ENCODE measurements around the gene CCZ1B.
"Not testable (repeated sequence)": the region's sequence is repeated elsewhere in the genome, so short reads cannot be mapped to it uniquely, and the experiment has no call there.

DNA sequence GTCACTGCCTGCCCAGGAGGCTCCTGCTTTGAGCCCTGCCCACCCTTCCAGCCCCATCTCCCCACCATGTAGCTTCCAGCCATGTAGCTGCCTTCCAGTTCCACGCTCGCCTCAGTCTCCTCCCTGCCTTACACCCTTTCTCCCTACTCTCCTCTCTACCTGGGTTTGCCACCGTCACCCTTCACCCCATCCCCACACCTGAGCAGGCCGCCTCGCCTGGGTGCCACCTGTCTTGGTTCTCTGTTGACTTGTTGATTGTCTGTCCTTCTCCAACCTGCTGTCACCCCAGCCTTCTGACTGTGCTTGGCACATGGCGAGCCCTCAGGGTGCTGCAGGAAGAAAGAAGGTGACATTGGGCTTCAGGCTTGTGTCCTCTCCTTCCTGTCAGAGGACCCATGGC lies 75.9 kb downstream of the CCZ1B start:
- TF ChIP-seq, protein P1, sequence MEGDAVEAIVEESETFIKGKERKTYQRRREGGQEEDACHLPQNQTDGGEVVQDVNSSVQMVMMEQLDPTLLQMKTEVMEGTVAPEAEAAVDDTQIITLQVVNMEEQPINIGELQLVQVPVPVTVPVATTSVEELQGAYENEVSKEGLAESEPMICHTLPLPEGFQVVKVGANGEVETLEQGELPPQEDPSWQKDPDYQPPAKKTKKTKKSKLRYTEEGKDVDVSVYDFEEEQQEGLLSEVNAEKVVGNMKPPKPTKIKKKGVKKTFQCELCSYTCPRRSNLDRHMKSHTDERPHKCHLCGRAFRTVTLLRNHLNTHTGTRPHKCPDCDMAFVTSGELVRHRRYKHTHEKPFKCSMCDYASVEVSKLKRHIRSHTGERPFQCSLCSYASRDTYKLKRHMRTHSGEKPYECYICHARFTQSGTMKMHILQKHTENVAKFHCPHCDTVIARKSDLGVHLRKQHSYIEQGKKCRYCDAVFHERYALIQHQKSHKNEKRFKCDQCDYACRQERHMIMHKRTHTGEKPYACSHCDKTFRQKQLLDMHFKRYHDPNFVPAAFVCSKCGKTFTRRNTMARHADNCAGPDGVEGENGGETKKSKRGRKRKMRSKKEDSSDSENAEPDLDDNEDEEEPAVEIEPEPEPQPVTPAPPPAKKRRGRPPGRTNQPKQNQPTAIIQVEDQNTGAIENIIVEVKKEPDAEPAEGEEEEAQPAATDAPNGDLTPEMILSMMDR (IDR thresholded peaks at IDR 0.05) = not testable (repeated sequence)
- TF ChIP-seq POLR2AphosphoS5, POLR2A, EP300 (IDR thresholded peaks at IDR 0.05): not testable (repeated sequence)

Data from suprapubic skin (tissue), 4 donors.